Breast epithelium (tissue), 4 donors: ENCODE results near the gene QPRT. TPM values are rescaled to one million over a fixed set of nuclear protein-coding genes. Genes with fewer than 3 reads are reported as not detected.
"Not testable (repeated sequence)": the region's sequence is repeated elsewhere in the genome, so short reads cannot be mapped to it uniquely, and the experiment has no call there.

Source experiments
- DNase-seq, 2 donors: peaks; one replicate each; pipeline ENCODE4 v3.0.0-alpha.2; 2019; ENCODE audit warnings: low spot score in 2 of 2
- H3K27ac ChIP-seq, 2 donors: fragments of 200-600 bp; sonication (generic) in 1 of 2; one replicate each; pipeline ENCODE4 v1.5.1; 2016 to 2019; ENCODE audit warnings: mild to moderate bottlenecking in 1 of 2
- H3K27me3 ChIP-seq, 2 donors: fragments of 200-600 bp; sonication (generic) in 1 of 2; one replicate each; pipeline versions ENCODE4 v1.5.1 to v1.6.0; 2017 to 2019; ENCODE audit warnings: control low read depth in 1 of 2, mild to moderate bottlenecking in 1 of 2
- H3K36me3 ChIP-seq: fragments of 200-600 bp; one replicate; pipeline ENCODE4 v1.5.1; 2019
- H3K4me1 ChIP-seq, 2 donors: fragments of 200-600 bp; sonication (generic); one replicate each; pipeline ENCODE4 v1.5.1; 2016 to 2019; ENCODE audit warnings: control low read depth in 1 of 2
- H3K4me3 ChIP-seq, 3 donors: fragments of 200-600 bp; sonication (generic); 1 replicate in 2 of 3; 2 replicates in 1 of 3; pipeline ENCODE4 v1.5.1; 2016 to 2019; ENCODE audit warnings: mild to moderate bottlenecking in 3 of 3, moderate library complexity in 2 of 3
- H3K9me3 ChIP-seq, 2 donors: fragments of 200-600 bp; sonication (generic) in 1 of 2; one replicate each; pipeline ENCODE4 v1.5.1; 2016 to 2019; ENCODE audit warnings: control low read depth in 1 of 2
- POLR2A ChIP-seq: fragments of 450-650 bp; IDR thresholded peaks from one replicate; pipeline ENCODE4 v1.6.1; 2016; ENCODE audit warnings: antibody characterized with exemption, mild to moderate bottlenecking, moderate library complexity
- POLR2AphosphoS5 ChIP-seq, 3 donors: sonication (generic); formaldehyde crosslinking; IDR thresholded peaks; one replicate each; pipeline ENCODE4 v1.6.1; 2017; ENCODE audit warnings: antibody characterized with exemption in 3 of 3
- intact Hi-C: fragments of 100-400 bp; cut with DNase I; formaldehyde crosslinking; loops from one replicate; pipeline ENCODE4 v1.15.1; 2023; ENCODE audit warnings: low total_unique reads
- total RNA-seq, 3 donors: library from RNA; depleted of rRNA; stranded (reverse); fragments of >200 nt; gene quantifications; one replicate each; pipeline ENCODE4 v1.1.0, GENCODE V29; 2016
- TF ChIP-seq, protein P1 (sequence below), 3 donors: fragments of 450-650 bp; IDR thresholded peaks; one replicate each; pipeline ENCODE4 v1.5.1; 2016 to 2017; ENCODE audit warnings: antibody characterized with exemption in 3 of 3, mild to moderate bottlenecking in 3 of 3, moderate library complexity in 3 of 3

The QPRT gene
- total RNA-seq, 3 donors from 2014 or later = 2.4 to 13.3 (median 9.5) TPM

DNA sequence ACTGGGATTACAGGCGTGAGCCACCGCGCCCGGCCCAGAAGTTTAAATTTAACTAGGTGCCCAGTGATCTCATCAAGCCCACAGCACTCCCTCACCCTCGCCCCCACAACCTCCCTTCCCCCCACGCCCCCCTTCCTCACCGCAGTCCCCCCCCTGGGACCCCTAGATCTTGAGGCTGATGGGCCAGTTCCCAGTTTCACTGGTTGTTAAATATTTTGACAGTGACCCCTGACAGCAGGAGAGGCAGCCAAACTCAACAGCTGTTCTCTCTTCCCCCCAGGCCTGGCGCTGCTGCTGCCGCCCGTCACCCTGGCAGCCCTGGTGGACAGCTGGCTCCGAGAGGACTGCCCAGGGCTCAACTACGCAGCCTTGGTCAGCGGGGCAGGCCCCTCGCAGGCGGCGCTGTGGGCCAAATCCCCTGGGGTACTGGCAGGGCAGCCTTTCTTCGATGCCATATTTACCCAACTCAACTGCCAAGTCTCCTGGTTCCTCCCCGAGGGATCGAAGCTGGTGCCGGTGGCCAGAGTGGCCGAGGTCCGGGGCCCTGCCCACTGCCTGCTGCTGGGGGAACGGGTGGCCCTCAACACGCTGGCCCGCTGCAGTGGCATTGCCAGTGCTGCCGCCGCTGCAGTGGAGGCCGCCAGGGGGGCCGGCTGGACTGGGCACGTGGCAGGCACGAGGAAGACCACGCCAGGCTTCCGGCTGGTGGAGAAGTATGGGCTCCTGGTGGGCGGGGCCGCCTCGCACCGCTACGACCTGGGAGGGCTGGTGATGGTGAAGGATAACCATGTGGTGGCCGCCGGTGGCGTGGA is 15.6 kb downstream of the QPRT start:
- no peaks in the 10 kb centered on the region for H3K36me3 ChIP-seq
- intact Hi-C loops = loop anchor here (10.0 kb wide), 1 partner anchor 320 kb away; the partner anchor contains the start of gene DOC2A
- TF ChIP-seq, protein P1, sequence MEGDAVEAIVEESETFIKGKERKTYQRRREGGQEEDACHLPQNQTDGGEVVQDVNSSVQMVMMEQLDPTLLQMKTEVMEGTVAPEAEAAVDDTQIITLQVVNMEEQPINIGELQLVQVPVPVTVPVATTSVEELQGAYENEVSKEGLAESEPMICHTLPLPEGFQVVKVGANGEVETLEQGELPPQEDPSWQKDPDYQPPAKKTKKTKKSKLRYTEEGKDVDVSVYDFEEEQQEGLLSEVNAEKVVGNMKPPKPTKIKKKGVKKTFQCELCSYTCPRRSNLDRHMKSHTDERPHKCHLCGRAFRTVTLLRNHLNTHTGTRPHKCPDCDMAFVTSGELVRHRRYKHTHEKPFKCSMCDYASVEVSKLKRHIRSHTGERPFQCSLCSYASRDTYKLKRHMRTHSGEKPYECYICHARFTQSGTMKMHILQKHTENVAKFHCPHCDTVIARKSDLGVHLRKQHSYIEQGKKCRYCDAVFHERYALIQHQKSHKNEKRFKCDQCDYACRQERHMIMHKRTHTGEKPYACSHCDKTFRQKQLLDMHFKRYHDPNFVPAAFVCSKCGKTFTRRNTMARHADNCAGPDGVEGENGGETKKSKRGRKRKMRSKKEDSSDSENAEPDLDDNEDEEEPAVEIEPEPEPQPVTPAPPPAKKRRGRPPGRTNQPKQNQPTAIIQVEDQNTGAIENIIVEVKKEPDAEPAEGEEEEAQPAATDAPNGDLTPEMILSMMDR (IDR thresholded peaks at IDR 0.05) = no peak

DNA sequence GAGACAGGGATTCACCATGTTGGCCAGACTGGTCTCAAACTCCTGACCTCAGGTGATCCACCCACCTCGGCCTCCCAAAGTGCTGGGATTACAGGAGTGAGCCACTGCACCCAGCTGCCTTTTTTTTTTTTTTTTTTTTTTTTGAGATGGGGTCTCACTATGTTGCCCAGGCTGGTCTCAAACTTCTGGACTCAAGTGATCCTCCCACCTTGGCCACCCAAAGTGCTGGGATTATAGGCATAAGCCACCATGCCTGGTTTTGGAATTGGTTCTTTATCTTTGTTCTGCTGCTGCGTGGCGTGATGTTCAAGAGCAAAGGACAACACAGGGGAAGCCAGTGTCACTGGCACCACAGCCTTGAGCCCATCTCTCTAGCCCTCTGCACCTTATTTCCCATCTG is 16.7 kb downstream of the QPRT start:
- not testable (repeated sequence) for H3K4me3 ChIP-seq, H3K4me1 ChIP-seq, H3K36me3 ChIP-seq, H3K27ac ChIP-seq, H3K9me3 ChIP-seq, H3K27me3 ChIP-seq, DNase-seq
- intact Hi-C loops = loop anchor here (10.0 kb wide), 1 partner anchor 319 kb away; the partner anchor contains the start of gene DOC2A

More for the DNA sequence above, 15.6 kb downstream of the QPRT start:
- H3K9me3 ChIP-seq = no peaks in the 10 kb centered on the region
- no peaks in the 10 kb centered on the region for H3K27me3 ChIP-seq
- no peak for DNase-seq
- no peak overlapping the region for H3K27ac ChIP-seq
- no peak overlapping the region for H3K4me3 ChIP-seq
- no peaks in the 10 kb centered on the region for H3K4me1 ChIP-seq

DNA sequence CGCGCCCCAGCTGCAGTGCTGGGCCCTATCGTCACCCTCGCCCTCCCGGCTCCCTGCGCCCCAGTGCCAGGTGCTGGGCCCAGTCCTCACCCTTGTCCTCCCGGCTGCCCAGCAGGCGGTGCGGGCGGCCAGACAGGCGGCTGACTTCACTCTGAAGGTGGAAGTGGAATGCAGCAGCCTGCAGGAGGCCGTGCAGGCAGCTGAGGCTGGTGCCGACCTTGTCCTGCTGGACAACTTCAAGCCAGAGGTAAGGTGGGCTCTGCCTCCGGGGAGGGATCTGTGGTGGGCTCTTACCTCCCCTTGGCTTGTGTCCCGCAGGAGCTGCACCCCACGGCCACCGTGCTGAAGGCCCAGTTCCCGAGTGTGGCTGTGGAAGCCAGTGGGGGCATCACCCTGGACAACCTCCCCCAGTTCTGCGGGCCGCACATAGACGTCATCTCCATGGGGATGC is 17.9 kb downstream of the QPRT start:
- Histone ChIP-seq H3K27me3 (no peaks in the 10 kb centered on the region), H3K4me3 (no peak overlapping the region), H3K36me3 (no peaks in the 10 kb centered on the region), H3K27ac (no peak overlapping the region), H3K9me3 (no peaks in the 10 kb centered on the region), H3K4me1 (no peaks in the 10 kb centered on the region)
- DNase-seq = no peak
- intact Hi-C loops = loop anchor here (10.0 kb wide), 1 partner anchor 318 kb away; the partner anchor contains the start of gene DOC2A
- TF ChIP-seq POLR2A = no peak
- TF ChIP-seq, protein P1 (IDR thresholded peaks at IDR 0.05) = no peak
- no peak for TF ChIP-seq POLR2AphosphoS5 (IDR thresholded peaks at IDR 0.05)

DNA sequence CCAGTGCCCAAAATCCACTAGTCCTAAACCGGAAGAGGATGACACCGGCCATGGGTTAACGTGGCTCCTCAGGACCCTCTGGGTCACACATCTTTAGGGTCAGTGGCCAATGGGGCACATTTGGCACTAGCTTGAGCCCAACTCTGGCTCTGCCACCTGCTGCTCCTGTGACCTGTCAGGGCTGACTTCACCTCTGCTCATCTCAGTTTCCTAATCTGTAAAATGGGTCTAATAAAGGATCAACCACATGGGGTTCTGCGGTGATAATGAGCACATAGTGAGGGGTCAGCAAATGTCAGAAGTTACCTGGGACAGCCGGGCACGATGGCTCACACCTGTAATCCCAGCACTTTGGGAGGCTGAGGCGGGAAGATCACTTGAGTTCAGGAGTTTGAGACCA is 18.4 kb downstream of the QPRT start:
- Histone ChIP-seq H3K27me3 (no peaks in the 10 kb centered on the region), H3K36me3 (no peaks in the 10 kb centered on the region), H3K4me1 (no peaks in the 10 kb centered on the region), H3K27ac (no peak overlapping the region), H3K9me3 (no peaks in the 10 kb centered on the region), H3K4me3 (no peak overlapping the region)
- TF ChIP-seq POLR2AphosphoS5 (IDR thresholded peaks at IDR 0.05) = no peak
- TF ChIP-seq, protein P1 (IDR thresholded peaks at IDR 0.05) = no peak
- no peak for TF ChIP-seq POLR2A
- intact Hi-C loops = loop anchor here (10.0 kb wide), 1 partner anchor 317 kb away; the partner anchor contains the start of gene DOC2A
- no peak for DNase-seq

DNA sequence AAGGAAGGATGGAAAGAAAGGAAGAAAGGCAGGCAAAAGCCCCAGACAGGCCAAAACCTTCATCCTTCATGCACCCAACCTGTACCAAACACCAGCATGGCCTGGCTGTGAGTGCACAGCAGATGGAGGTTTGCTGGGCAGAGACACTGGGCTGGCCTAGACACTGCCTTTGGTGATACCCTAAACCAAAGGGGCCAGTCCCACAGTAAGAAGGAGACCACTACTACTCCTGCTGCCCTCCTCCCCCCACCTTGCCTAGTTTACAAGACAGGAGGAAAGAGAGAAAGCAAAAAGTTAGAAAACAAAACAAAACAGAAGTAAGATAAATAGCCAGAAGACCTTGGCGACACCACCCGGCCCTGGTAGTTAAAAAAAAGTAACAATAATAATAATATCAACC is 19.1 kb downstream of the QPRT start:
- H3K4me3 ChIP-seq = no peak overlapping the region
- no peaks in the 10 kb centered on the region for H3K36me3 ChIP-seq
- intact Hi-C loops = loop anchor here (10.0 kb wide), 1 partner anchor 317 kb away; the partner anchor contains the start of gene DOC2A
- no peaks in the 10 kb centered on the region for H3K9me3 ChIP-seq
- no peaks in the 10 kb centered on the region for H3K4me1 ChIP-seq
- no peaks in the 10 kb centered on the region for H3K27me3 ChIP-seq
- no peak for TF ChIP-seq POLR2A
- TF ChIP-seq, protein P1 (IDR thresholded peaks at IDR 0.05) = no peak
- no peak for TF ChIP-seq POLR2AphosphoS5 (IDR thresholded peaks at IDR 0.05)
- DNase-seq = no peak
- H3K27ac ChIP-seq = no peak overlapping the region
